H9 (cell line): ENCODE results near the gene FAT2. TPM values are rescaled to one million over a fixed set of nuclear protein-coding genes. Genes with fewer than 3 reads are reported as not detected.

ENCODE experiments used
- DNase-seq: peaks from one replicate; pipeline ENCODE4 v3.0.0-alpha.2; 2017
- H2AFZ ChIP-seq: one replicate; pipeline ENCODE4 v1.6.1; 2013; ENCODE audit warnings: mild to moderate bottlenecking, low read length, control low read depth, moderate library complexity
- H2AK5ac ChIP-seq: 2 replicates; pipeline ENCODE4 v1.6.1; 2013; ENCODE audit warnings: low read length, control low read depth, mixed read lengths; ENCODE audit not compliant: insufficient read length
- H2BK120ac ChIP-seq: one replicate; pipeline ENCODE4 v1.6.1; 2013; ENCODE audit warnings: low read depth, mild to moderate bottlenecking, low read length, control low read depth, inconsistent platforms; ENCODE audit not compliant: poor library complexity, severe bottlenecking
- H2BK12ac ChIP-seq: 2 replicates; pipeline ENCODE4 v1.6.1; 2013; ENCODE audit warnings: low read length, control low read depth, mixed read lengths, low read depth; ENCODE audit not compliant: insufficient read length
- H2BK15ac ChIP-seq: 2 replicates; pipeline ENCODE4 v1.6.1; 2013; ENCODE audit warnings: low read depth, low read length, control low read depth
- H2BK20ac ChIP-seq: one replicate; pipeline ENCODE4 v1.6.1; 2013; ENCODE audit warnings: low read depth, mild to moderate bottlenecking, low read length, control low read depth, inconsistent platforms; ENCODE audit not compliant: poor library complexity, severe bottlenecking
- H2BK5ac ChIP-seq: 2 replicates; pipeline ENCODE4 v1.6.1; 2013; ENCODE audit warnings: low read length, control low read depth, mixed read lengths; ENCODE audit not compliant: insufficient read length
- H3K14ac ChIP-seq: 2 replicates; pipeline ENCODE4 v1.6.1; 2013; ENCODE audit warnings: low read length, control low read depth; ENCODE audit not compliant: insufficient read depth
- H3K18ac ChIP-seq: 2 replicates; pipeline ENCODE4 v1.6.1; 2013; ENCODE audit warnings: low read depth, mild to moderate bottlenecking, mixed read lengths, low read length, control low read depth; ENCODE audit not compliant: insufficient read length
- H3K23ac ChIP-seq: 2 replicates; pipeline ENCODE4 v1.6.1; 2013; ENCODE audit warnings: low read length, control low read depth, mixed read lengths, low read depth; ENCODE audit not compliant: insufficient read length
- H3K23me2 ChIP-seq: 2 replicates; pipeline ENCODE4 v1.6.1; 2013; ENCODE audit warnings: low read depth, mild to moderate bottlenecking, mixed read lengths, low read length, control low read depth; ENCODE audit not compliant: insufficient read length, poor library complexity, severe bottlenecking
- H3K27ac ChIP-seq: 2 replicates; pipeline ENCODE4 v1.5.1; 2013; ENCODE audit warnings: low read length, control low read depth, mixed read lengths, low read depth; ENCODE audit not compliant: insufficient read length
- H3K27me3 ChIP-seq: 2 replicates; pipeline ENCODE4 v1.6.1; 2013; ENCODE audit warnings: low read length, control low read depth, inconsistent platforms; ENCODE audit not compliant: insufficient read depth
- H3K4ac ChIP-seq: 2 replicates; pipeline ENCODE4 v1.6.1; 2013; ENCODE audit warnings: low read depth, mild to moderate bottlenecking, control low read depth, inconsistent platforms, low read length, moderate library complexity
- H3K4me1 ChIP-seq: 2 replicates; pipeline ENCODE4 v1.6.1; 2013; ENCODE audit warnings: low read length, control low read depth, inconsistent platforms; ENCODE audit not compliant: insufficient read depth
- H3K4me2 ChIP-seq: 2 replicates; pipeline ENCODE4 v1.6.1; 2013; ENCODE audit warnings: low read length, control low read depth, mixed read lengths; ENCODE audit not compliant: insufficient read length, insufficient read depth
- H3K56ac ChIP-seq: 2 replicates; pipeline ENCODE4 v1.6.1; 2013; ENCODE audit warnings: low read depth, mild to moderate bottlenecking, mixed read lengths, low read length, control low read depth; ENCODE audit not compliant: insufficient read length
- H3K79me1 ChIP-seq: 2 replicates; pipeline ENCODE4 v1.6.1; 2013; ENCODE audit warnings: low read depth, mild to moderate bottlenecking, moderate library complexity, low read length, control low read depth, inconsistent platforms; ENCODE audit not compliant: insufficient read depth, poor library complexity, severe bottlenecking
- H3K79me2 ChIP-seq: 2 replicates; pipeline ENCODE4 v1.6.1; 2013; ENCODE audit warnings: low read length, control low read depth, inconsistent platforms; ENCODE audit not compliant: insufficient read depth
- H3K9ac ChIP-seq: 2 replicates; pipeline ENCODE4 v1.6.1; 2013; ENCODE audit warnings: low read length, control low read depth, mixed read lengths; ENCODE audit not compliant: insufficient read length; ENCODE audit errors: extremely low read depth
- H3K9me3 ChIP-seq: one replicate; pipeline ENCODE4 v1.6.1; 2013; ENCODE audit warnings: low read depth, low read length, inconsistent platforms; ENCODE audit not compliant: control insufficient read depth
- H3T11ph ChIP-seq: one replicate; pipeline ENCODE4 v1.6.1; 2013; ENCODE audit warnings: mild to moderate bottlenecking, low read length, control low read depth, inconsistent platforms
- H4K20me1 ChIP-seq: one replicate; pipeline ENCODE4 v1.6.1; 2013; ENCODE audit not compliant: control insufficient read depth, insufficient read length, insufficient read depth
- H4K5ac ChIP-seq: 2 replicates; pipeline ENCODE4 v1.6.1; 2013; ENCODE audit warnings: low read depth, mild to moderate bottlenecking, mixed read lengths, low read length, control low read depth; ENCODE audit not compliant: insufficient read length
- H4K8ac ChIP-seq: replicated peaks from 2 replicates; pipeline ENCODE4 v1.6.1; 2013; ENCODE audit warnings: low read length, control low read depth, mixed read lengths, low read depth; ENCODE audit not compliant: insufficient read length
- H4K91ac ChIP-seq: 2 replicates; pipeline ENCODE4 v1.6.1; 2013; ENCODE audit warnings: low read depth, mild to moderate bottlenecking, moderate library complexity, mixed read lengths, low read length, control low read depth; ENCODE audit not compliant: insufficient read length
- H3K27ac Mint-ChIP-seq, 3 experiments: 2 replicates in 2 of 3; 3 replicates in 1 of 3; pipeline ENCODE4 v1.8.0; 2020 to 2021; ENCODE audit warnings: mixed read lengths in 3 of 3, mild to moderate bottlenecking in 1 of 3, moderate library complexity in 1 of 3
- H3K27me3 Mint-ChIP-seq: 2 replicates; pipeline ENCODE4 v1.8.0; 2021; ENCODE audit warnings: low read depth, mild to moderate bottlenecking, moderate library complexity, mixed read lengths
- H3K36me3 Mint-ChIP-seq, 3 experiments: 2 replicates in 2 of 3; 3 replicates in 1 of 3; pipeline ENCODE4 v1.8.0; 2020 to 2021; ENCODE audit warnings: low read depth in 3 of 3, mixed read lengths in 3 of 3; ENCODE audit not compliant: insufficient read depth in 1 of 3
- H3K4me1 Mint-ChIP-seq, 2 experiments: 2 replicates each; pipeline ENCODE4 v1.8.0; 2020; ENCODE audit warnings: mixed read lengths in 2 of 2
- H3K4me3 Mint-ChIP-seq, 2 experiments: 2 replicates in 1 of 2; 3 replicates in 1 of 2; pipeline ENCODE4 v1.8.0; 2020 to 2021; ENCODE audit warnings: mild to moderate bottlenecking in 2 of 2, mixed read lengths in 2 of 2, moderate library complexity in 1 of 2
- H3K9me3 Mint-ChIP-seq, 2 experiments: 2 replicates in 1 of 2; 3 replicates in 1 of 2; pipeline ENCODE4 v1.8.0; 2020; ENCODE audit warnings: mild to moderate bottlenecking in 2 of 2, mixed read lengths in 2 of 2, moderate library complexity in 1 of 2
- CTCF ChIP-seq: fragments of 200-600 bp; sonication (generic); conservative IDR thresholded peaks from 3 replicates; pipeline ENCODE4 v1.8.0; 2021; ENCODE audit warnings: antibody characterized with exemption, mild to moderate bottlenecking
- WGBS: extraction: QIAGEN DNeasy Blood & Tissue Kit; methylation state at CpG from one replicate; pipeline ENCODE4 v1.1.7; 2013; ENCODE audit warnings: missing lambda C conversion rate, low lambda C conversion rate, mixed read lengths; ENCODE audit not compliant: insufficient read length; ENCODE audit errors: extremely low coverage; 5-methylcytosine and 5-hydroxymethylcytosine counted together
- total RNA-seq: library from RNA; stranded (reverse); gene quantifications from 2 replicates; pipeline ENCODE4 v1.2.1, GENCODE V29; 2021

Gene FAT2
- total RNA-seq, 1 experiment from 2014 or later: 0.15 TPM

- Mint-ChIP-seq H3K9me3 (no peaks in the 10 kb centered on the region), H3K4me1 (peaks cover 13 to 17% of the 10 kb centered on the region in 2 experiments), H3K27ac (no peak overlapping the region; a peak in 1 of 7 replicates), H3K27me3 (peaks cover 79% of the 10 kb centered on the region), H3K36me3 (no peaks in the 10 kb centered on the region; a peak in 2 of 7 replicates), H3K4me3 (no peak overlapping the region)
- Histone ChIP-seq H3K18ac (no peak overlapping the region), H2BK20ac (no peak overlapping the region), H3K79me2 (no peaks in the 10 kb centered on the region), H2BK120ac (no peak overlapping the region), H3K56ac (no peak overlapping the region), H2AK5ac (no peak overlapping the region), H4K20me1 (no peaks in the 10 kb centered on the region), H3K4me2 (no peak overlapping the region), H3K27ac (no peak overlapping the region), H3K9ac (no peak overlapping the region), H3K14ac (no peak overlapping the region; the same call in 1 of the 2 replicates), H3T11ph (no peak overlapping the region), H2BK15ac (no peak overlapping the region), H3K27me3 (peaks cover 5% of the 10 kb centered on the region; the same call in 1 of the 2 replicates), H3K4me1 (peaks cover 6% of the 10 kb centered on the region; the same call in 1 of the 2 replicates), H3K9me3 (no peaks in the 10 kb centered on the region), H2AFZ (no peak overlapping the region), H4K5ac (no peak overlapping the region), H4K8ac (no peak overlapping the region), H3K23me2 (no peaks in the 10 kb centered on the region), H3K23ac (no peak overlapping the region), H2BK12ac (no peak overlapping the region), H3K79me1 (no peaks in the 10 kb centered on the region), H4K91ac (no peak overlapping the region), H2BK5ac (no peak overlapping the region), H3K4ac (no peak overlapping the region)
- no peak for DNase-seq
- TF ChIP-seq CTCF: no peak
- WGBS: no CpG with 5 or more reads among the region's 9 CpGs
Measured at GRCh38 chr5:151571270-151572173, 19.6 kb downstream of the FAT2 start.
